HS-5 (cell line): ENCODE measurements around the gene PIGQ.

Experiments
- DNase-seq: peaks from one replicate; pipeline ENCODE4 v3.0.0-alpha.2; 2012; ENCODE audit warnings: low read depth

Gene PIGQ

DNA sequence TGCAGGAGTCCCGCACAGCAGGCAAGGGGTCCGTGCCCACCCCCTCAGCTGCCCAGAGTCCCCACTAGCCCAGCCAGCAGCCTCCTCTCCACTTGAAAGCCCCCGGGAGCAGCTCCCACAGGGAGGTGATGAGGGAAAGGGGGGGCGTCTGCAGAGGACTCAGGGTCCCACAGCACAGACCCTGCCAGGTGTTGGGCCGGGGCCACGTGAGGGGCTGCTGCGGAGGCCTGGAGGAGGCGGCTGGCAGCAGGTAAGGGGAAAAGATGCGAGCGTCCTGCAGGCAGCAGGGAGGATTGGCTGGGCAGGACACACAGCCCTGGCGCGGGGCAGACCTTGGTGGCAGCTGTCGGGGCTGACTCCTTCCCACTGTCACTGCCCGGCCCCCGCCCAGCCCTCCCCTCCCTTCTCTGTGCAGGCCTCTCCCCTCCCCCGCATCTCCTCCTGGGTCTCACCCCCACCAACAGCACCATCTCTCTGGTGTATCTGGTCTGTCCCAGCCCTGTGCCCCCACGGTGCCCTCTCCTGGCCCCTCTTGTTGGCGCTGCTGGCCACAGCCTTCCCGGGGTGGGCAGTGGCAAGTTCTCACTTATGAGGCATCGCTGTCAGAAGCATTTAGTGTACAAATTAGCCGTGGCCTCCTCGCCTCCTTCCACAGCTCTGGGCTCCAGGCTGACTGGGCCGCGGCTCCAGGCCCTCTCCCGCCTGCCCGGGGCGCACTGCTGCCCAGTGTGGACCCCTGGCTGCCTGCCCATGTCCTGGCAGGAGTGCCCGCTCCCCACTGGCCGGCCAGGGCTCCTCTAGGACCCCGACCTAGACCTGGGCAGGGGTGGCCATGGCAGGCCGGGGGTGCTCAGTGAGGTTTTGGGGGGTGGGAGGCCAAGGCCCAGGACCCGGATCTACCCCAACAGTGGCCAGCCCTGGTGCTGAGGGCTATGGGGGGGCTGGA lies 14.0 kb upstream of the PIGQ start:
- no peak for DNase-seq

DNA sequence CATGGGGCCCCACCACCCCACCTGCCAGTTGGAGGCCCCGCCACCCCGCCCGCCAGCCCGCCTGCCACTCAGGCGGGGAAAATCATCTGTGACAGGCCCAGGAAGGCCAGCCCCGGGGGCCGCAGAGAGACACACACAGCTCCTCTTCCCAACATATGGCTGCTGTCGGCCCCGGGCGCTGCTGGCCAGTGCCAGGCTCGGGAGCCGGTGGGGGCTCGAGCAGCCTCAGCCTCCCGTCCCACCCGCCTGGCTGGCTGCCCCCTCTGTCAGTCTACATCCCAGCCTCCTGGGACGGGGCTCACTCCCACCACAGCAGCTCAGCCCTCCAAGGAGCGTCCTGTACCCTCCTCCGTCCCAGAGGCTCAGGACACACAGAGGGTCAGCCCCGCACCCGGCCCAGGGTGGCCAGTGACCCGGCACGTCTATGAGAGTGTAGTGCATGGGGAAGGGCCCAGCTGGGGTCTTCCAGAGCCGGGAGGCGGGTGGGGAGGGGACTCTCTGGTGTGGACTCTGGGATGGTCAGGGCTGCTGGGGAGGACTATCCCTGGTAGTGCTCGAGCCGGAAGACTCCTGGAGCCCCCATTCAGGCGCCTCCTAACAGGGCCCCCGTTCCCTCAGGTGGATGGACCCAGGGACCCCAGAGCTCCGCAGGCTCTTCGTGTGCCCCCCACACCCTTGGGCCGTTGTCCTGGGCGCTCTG lies 13.1 kb upstream of the PIGQ start:
- DNase-seq, result no peak

DNA sequence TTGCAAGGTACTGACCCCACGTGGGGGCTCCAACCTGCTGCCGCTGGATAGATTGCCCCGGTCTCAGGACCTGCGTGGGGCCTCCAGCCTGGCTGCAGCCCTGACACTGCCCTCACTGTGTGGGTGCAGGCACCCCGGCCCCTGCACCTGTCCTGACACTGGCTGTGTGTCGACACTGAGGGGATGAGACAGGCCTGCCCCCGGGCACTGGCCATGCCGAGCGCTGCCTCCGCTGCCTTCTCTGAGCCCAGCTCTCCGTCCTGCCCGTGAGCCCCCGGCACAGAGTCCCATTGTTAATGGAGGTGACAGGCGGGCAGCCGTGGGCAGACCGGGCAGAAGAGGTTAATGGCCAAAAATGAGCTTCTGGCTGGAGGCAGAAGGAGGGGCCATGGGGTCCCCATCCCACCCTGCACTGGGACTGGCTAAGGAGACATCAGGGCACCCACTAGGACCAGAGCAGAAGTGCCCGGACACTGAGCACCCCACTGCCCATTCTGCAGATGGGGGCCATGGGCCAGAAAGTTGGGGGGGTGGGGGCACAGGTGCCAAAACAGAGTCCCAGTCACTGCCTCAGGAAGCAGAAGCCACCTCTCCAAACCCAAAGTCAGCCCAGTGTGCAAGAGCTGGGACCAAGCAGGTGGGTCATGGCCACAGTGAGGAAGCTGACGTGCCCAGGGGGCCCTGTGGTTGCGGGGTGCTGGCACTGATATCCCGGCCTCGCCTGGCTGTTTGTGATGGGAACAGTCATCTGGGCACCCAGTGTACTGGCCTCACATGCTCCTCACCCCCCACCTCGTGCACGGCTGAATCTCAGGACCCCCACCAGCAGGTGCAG lies 12.1 kb upstream of the PIGQ start:
- DNase-seq, result no peak

DNA sequence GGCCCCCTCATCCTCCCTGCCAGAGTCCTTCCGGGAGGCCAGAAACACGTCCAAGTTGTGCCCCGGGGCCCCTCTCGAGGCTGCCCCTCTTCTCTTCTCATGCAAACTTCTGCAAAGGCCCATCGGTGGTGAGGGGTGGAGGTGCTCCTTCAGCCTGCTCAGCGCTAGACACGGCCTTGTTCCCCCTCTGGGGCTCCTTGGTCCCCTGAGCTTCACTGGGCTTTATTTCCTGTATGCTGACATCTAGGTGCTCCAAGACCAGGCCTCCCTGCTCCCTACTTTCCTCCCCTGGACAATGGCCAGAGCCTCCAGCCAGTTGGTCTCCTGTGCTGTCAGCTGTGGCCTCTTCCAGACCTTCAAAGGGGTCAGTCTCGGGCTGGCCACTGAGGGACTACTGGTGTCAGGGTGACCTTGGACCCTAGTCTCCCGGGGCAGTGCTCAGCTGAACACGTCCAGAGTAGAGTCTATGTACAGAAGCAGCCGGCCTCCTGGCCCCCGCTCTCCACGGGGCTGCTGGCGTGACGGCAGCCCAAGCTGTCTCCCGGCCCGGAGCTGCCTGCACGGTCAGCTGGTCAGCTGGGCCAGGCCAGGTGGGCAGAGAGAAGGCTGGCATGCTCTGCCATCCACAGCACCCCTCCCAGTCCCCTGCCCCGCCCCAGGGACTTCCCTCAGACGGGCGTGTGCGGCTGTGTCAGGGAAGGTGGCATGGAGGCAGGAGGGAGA lies 11.3 kb upstream of the PIGQ start:
- no peak for DNase-seq

DNA sequence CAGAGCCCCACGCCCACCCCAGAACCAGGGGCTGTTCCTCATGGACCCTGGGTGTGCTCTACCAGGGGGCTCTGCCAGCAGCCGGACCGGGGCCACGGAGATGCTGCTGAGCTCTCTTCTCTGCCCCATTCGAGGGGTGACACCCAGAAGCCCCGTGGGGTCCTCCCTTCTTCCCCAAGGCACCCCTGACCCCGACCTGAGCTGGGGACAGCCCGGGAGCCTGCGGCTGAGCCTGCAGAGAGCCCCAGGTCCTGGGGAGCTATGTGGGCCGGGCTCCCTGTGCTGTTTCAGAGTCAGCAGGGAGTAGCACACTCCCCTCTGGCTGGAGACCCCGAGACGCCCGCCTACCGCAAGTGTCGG lies 10.8 kb upstream of the PIGQ start:
- DNase-seq, result no peak

DNA sequence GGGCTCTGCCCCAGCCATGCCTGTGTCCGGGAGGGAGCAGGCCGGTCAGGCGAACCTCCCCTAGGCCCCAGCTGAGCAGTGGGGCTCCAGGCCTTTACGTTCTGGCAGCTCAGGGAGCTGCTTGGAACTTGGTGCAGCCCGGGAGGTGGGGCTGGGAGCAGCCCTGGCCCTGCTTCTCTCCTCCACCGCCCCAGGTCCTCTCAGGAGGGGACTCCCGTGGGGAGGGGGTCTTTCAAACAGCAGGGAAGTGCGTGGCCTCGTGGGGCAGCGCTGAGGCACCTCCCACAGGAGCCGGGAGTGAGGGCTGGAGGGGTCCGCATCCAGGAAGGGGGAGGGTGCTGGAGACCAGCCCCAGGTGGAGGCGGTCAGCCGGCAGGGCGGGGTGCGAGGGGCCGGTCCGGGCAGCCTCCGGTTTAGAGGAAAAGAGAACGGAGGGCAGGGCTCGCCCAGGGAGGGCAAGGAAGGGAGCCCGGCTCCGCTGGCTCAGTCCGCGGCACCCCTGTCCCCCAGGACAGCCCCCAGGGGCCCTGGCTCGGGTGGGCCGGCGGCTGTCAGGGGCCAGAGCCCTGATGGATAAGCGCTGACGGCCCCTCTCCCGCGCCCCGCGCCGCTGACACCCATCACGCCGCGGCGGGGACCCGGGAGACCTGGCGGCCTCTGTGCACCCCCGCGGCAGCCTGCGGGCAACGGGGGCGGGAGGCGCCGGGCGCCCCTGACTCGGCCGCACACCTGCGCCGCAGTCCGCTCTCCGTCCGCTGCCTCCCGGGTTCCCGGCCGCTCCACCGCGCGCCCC lies 10.2 kb upstream of the PIGQ start:
- DNase-seq, result no peak

DNA sequence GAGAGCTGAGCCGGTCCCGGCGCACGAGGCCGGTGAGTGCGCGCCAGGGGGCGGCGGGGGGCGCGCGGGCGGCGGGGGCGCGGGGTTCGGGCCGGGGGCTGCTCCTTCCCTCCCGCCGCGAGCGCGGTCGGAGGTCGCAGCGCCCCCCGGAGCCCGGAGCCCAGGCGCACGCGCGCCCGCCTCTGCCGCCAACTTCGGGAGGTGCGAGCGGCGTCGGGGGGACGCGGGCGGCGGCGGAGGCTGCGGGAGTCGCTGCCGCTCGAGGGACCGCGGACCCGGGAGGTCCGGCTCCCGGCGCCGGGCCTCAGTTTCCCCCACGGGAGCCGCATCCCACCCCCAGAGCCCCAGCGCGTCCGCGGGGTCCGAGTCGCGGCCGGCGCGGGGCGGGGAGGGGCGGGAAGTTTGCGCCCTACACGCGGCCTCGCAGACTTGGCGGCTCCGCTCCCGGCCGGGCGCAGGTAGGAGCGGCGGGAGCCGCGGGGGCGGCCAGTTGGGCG lies 9.5 kb upstream of the PIGQ start, which contains the start of gene PRR35:
PRR35 (plus strand) TSS at position 191 of the 497 bp plus-strand sequence. CDS start 2,901 bp downstream, outside the sequence.
- no peak for DNase-seq

DNA sequence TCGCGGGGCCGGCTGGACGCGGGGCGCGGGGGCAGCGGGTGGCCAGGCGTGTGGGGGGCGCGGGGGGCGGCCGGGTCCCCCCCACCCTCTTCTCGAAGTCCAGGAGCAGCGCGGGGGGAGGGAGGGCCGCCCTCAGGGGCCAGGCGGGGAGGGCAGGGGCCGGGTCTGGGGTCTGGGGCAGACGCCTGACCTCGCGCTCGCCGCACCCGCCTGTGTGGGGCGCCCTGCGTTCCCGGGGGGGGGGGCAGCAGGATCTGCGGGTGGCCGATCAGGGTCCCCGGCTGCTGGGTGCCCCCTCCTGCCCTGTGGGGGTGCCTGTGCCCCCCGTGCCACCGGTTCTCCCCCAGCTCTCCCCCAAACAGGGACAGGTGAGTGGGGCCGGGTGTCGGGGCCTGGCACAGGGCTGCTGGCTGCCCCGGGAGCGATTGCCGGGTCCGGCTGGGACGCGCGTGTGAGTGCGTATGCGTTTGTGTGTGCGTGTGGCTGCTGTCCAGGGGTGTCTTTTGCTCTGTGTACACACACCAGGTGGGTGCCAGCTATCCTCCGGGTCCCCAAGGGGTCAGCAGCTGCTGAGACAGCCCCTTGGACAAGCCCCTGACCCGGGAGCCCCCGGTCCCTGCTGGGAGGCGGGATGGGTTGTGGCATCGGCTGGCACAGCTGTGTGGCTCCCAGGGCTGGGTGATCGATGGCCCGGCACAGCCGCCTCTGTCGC lies 8.9 kb upstream of the PIGQ start:
- no peak for DNase-seq

DNA sequence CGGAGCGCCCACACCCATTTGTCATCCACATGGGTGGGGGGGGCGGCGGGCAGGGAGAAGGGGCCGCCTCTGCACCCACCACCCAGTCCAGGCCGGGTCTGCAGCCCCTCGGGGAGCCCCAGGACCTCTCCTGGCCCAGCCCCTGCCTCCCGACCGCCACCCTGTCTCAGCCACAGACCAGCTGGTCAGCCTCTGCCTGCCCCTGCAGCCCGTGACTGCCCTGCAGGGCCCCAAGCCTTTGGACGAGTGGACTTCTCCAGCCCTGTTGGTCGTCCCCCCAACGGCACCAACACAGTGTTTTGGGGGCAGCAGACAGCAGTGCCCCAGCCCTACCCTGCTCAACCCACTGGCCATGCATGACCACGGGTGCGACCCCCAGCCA lies 8.4 kb upstream of the PIGQ start:
- DNase-seq, result no peak

DNA sequence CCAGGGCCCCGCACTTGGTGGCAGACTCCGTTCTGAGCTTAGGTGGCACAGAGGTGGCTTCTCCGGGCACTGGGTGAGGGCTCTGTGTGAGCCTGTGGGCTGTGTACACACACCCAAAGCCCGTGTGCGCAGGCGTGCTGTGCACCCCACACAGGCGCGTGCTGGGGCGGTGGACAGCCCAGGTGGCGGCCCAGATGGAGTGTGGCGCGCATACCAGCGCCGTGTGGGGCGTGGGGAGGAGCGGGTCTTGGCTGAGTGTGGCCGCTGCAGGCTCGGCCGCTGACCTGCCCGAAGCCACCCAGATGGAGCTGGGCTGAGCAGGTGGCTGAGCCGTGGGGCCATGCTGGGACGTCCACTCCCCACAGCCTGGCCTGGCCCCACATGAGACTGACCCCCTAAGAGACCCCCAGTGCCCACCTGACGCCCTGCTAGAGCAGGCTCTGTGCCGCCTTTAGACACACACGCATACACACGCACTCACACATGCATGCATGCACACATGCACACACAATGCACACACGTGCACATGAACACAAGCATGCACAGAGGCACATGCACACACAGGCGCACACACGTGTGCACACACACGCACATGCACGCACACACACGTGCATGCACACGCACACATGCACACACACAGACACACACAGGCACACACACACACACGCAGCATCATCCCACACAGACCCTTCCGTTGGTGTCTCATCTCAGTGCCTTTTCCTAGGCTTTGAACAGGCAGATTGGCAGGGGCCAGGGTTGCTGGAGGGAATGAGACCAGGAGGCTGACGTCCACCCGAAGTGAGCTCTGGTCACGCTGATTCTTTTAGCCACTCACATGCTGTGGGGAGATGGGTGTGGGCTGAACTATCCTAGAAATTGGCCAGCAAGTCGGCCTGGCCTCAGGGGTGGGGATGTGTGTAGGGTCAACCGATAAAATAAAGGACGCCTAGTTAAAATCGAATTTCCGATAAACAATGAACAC lies 7.5 kb upstream of the PIGQ start:
- DNase-seq, result no peak

DNA sequence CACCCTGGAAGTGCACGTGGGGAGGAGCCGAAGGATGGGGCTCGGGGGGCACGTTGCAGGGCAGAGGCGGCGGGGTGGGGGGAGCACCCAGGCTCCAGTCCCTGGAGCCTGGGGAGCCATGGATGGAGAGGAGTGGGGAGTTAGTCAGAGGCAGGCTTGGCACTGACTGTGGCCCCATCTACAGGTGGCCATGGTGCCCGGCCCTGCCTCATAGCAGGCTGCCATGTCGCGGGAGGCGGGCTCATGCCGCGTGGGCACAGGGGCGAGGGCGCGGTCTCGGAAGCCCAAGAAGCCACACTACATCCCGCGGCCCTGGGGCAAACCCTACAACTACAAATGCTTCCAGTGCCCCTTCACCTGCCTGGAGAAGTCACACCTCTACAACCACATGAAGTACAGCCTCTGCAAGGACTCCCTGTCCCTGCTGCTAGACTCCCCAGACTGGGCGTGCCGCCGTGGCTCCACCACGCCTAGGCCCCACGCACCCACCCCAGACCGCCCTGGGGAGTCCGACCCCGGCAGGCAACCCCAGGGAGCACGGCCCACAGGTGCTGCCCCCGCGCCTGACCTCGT lies 6.6 kb upstream of the PIGQ start:
- DNase-seq, result no peak

DNA sequence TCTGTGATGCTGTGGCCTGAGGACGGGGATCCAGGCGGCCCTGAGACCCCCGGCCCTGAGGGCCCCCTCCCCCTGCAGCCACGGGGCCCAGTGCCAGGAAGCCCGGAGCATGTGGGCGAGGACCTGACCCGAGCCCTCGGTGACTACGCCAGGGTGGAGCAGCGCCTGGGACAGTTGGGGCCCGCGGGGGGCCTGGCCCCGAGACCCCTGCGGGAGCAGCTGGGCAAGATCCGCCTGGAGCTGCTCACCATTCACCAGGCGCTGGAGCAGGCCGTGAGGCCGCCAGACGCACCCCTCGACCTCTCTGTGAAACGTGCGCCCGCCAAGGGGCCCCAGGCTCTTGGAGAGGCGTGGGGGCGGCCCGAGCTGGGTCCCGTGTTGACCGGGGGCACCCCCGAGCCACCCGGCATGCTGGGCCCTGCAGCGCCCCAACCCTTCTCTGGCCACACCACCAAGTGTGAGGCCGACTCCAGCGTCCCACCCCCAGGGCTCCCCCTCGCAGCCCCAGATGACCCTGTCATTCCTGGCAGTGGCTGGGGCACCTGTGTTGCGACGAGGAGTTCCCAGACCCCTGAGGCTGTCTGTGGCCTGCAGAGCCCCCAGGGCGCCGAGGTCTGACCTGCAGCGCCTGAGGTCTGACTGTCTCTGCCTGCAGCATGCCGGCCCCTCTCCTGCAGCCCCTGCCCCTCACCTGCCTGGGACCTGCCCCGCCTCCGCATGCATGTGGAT lies 4.9 kb upstream of the PIGQ start:
- no peak for DNase-seq

DNA sequence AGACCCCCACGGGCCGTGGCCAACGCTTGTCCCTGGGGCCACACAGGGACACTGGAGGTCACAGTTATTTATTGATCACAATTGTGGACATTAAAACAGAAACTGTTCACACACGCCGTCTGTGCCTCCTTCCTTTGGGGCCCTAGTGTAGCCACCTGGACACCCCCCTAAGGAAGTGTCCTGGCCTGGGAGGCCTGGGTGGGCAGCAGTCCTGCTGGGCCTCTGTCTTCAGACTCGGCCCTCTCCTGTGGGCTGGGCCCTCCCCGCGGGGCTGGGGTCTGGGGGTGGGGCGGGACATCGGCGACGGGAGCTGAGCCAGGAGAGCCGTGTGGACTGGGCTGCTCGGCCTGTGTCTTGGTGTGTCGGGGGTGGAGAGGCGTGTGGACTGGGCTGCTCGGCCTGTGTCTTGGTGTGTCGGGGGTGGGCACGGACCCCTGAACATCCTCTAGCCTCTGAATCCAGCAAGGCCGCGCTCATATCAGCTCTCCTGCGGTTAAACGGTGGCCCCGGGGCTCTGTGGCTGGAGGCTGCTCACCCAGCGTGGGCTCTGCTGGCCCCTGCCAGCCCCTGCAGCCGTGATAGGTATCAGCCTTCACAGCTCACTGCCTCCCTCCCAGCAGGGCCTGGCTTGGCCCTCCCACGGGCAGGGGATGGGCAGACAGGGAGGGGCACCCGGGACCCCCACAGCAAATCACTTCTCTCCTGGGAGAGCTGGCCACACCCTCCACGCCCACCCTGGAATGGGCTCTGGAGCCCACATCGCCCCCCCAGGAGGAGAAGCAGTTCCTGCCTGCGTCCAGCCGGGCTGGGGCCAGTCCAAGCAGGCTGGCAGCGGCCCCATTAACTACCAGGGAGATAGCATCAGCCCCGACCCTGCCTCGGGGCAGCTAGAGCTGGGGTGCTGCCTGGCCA lies 4.1 kb upstream of the PIGQ start:
- DNase-seq, result no peak

DNA sequence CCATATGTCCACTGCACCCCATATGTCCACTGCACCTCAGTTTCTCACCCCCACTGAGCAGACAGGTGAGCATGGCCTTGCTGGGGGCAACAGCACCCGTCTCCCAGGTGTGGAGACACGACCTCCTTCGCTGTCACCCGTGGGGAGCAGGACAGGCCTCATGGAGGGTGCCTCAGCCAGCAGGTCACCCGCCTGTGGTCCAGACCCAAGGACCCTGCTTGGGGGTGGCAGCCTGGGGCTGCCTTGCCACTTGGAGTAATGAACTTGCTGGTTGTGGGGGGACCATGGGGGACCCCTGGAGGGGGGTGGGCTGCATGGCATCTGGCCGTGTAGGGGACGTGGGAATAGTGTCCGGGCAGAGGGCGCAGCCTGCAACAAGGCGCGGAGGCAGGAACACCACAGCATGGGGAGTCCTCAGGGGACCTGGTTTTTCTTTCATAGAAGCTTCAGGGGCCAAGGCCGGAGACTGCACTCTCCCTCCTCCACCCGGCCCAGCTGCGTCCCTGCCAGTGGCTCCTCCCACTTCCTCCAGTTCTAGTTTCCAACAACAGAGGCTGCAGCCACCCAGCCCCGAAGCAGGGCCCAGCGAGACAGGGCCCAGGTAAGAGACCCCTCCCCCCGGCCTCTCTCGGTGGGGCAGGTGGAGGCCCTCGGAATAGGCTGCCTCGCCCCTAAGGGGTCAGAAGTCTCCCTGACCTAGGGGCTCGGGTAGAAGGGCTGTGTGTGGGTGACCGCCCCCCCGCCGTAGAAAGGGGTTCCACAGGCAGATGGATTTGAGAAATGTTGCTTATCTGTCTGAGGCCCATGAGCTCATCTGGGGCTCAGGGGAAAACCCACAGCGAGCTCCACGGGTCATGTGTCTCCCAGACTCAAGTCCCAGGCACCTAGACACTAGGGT lies 3.0 kb upstream of the PIGQ start, which contains the start of gene NHLRC4:
NHLRC4 (plus strand) TSS at position 531 of the 898 bp plus-strand sequence. CDS start 1,043 bp downstream, outside the sequence.
- DNase-seq, result no peak
